Measurements from ENCODE around the gene FES. TPM values are rescaled to one million over a fixed set of nuclear protein-coding genes. Genes with fewer than 3 reads are reported as not detected.

Gene FES
- total and polyA plus RNA-seq, 2 donors (not counting 1 experiment from before 2014, with no cell fraction given): 5.5 to 31.2 TPM

GRCh38 chr15:90877315-90877714 is 7.0 kb upstream of the FES start:
- DNase-seq (ENCODE audit: low read depth in 2 of 2): no peak
- Histone ChIP-seq H3K9me3 (ENCODE audit: control insufficient read depth, insufficient read depth, low read depth, low read length) (no peaks in the 10 kb centered on the region), H2AFZ (ENCODE audit: low read length) (no peak overlapping the region), H3K27me3 (ENCODE audit: control insufficient read depth, insufficient read depth, low read length) (no peaks in the 10 kb centered on the region), H3K4me2 (ENCODE audit: extremely low read depth, insufficient read depth, low read length) (no peak overlapping the region), H3K79me2 (ENCODE audit: control insufficient read depth, insufficient read depth, low read length) (peaks cover 28% of the 10 kb centered on the region), H4K20me1 (ENCODE audit: control insufficient read depth, extremely low read depth, insufficient read depth, low read length) (no peaks in the 10 kb centered on the region), H3K4me3 (replicated peaks in 1 of 4; ENCODE audit: control extremely low read depth in 1 of 4, insufficient read depth in 1 of 4, low read depth in 3 of 4, low read length in 4 of 4) (no peak overlapping the region), H3K9ac (ENCODE audit: insufficient read depth, low read length) (no peak overlapping the region), H3K36me3 (ENCODE audit: control insufficient read depth, insufficient read depth, low read length) (peaks cover 24% of the 10 kb centered on the region), H3K4me1 (ENCODE audit: control insufficient read depth, extremely low read depth, insufficient read depth, low read length) (peaks cover 10% of the 10 kb centered on the region), H3K27ac (ENCODE audit: insufficient read depth, low read length) (no peak overlapping the region)
- TF ChIP-seq EZH2 (IDR thresholded peaks at IDR 0.05; ENCODE audit: low read length, missing control alignments): no peak
- TF ChIP-seq, protein P1, sequence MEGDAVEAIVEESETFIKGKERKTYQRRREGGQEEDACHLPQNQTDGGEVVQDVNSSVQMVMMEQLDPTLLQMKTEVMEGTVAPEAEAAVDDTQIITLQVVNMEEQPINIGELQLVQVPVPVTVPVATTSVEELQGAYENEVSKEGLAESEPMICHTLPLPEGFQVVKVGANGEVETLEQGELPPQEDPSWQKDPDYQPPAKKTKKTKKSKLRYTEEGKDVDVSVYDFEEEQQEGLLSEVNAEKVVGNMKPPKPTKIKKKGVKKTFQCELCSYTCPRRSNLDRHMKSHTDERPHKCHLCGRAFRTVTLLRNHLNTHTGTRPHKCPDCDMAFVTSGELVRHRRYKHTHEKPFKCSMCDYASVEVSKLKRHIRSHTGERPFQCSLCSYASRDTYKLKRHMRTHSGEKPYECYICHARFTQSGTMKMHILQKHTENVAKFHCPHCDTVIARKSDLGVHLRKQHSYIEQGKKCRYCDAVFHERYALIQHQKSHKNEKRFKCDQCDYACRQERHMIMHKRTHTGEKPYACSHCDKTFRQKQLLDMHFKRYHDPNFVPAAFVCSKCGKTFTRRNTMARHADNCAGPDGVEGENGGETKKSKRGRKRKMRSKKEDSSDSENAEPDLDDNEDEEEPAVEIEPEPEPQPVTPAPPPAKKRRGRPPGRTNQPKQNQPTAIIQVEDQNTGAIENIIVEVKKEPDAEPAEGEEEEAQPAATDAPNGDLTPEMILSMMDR (conservative IDR thresholded peaks at IDR 0.05 in 1 of 2, IDR thresholded peaks at IDR 0.05 in 1 of 2; ENCODE audit: low read depth in 1 of 2, low read length in 2 of 2): no peak

DNA sequence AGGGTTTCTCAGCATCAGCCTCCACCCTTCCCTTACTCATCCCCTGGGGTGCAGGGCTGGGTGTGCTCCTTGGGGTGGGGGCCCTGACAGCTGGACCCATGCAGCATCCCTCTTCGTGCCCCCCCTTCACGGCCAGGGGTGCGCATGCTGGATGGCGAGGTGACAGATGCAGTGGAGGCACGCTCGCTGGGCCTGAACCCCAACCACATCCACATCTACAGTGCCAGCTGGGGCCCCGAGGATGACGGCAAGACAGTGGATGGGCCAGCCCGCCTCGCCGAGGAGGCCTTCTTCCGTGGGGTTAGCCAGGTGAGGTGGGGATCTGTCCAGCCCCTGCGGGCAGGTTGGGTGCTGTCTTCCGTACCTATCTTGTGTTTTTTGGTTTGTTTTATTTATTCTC is 6.3 kb upstream of the FES start:
- H3K4me2 ChIP-seq (ENCODE audit: extremely low read depth, insufficient read depth, low read length): no peak overlapping the region
- H3K79me2 ChIP-seq (ENCODE audit: control insufficient read depth, insufficient read depth, low read length): peaks cover 21% of the 10 kb centered on the region
- H4K20me1 ChIP-seq (ENCODE audit: control insufficient read depth, extremely low read depth, insufficient read depth, low read length): no peaks in the 10 kb centered on the region
- no peaks in the 10 kb centered on the region for H3K9me3 ChIP-seq (ENCODE audit: control insufficient read depth, insufficient read depth, low read depth, low read length)
- no peak overlapping the region for H3K4me3 ChIP-seq (replicated peaks in 1 of 4; ENCODE audit: control extremely low read depth in 1 of 4, insufficient read depth in 1 of 4, low read depth in 3 of 4, low read length in 4 of 4)
- no peak overlapping the region for H2AFZ ChIP-seq (ENCODE audit: low read length)
- H3K27ac ChIP-seq (ENCODE audit: insufficient read depth, low read length): no peak overlapping the region
- peaks cover 7% of the 10 kb centered on the region for H3K4me1 ChIP-seq (ENCODE audit: control insufficient read depth, extremely low read depth, insufficient read depth, low read length)
- TF ChIP-seq, protein P1 (conservative IDR thresholded peaks at IDR 0.05 in 1 of 2, IDR thresholded peaks at IDR 0.05 in 1 of 2; ENCODE audit: low read depth in 1 of 2, low read length in 2 of 2): no peak
- TF ChIP-seq EZH2 (IDR thresholded peaks at IDR 0.05; ENCODE audit: low read length, missing control alignments): no peak
- peaks cover 27% of the 10 kb centered on the region for H3K36me3 ChIP-seq (ENCODE audit: control insufficient read depth, insufficient read depth, low read length)
- H3K27me3 ChIP-seq (ENCODE audit: control insufficient read depth, insufficient read depth, low read length): no peaks in the 10 kb centered on the region
- H3K9ac ChIP-seq (ENCODE audit: insufficient read depth, low read length): no peak overlapping the region
- DNase-seq (ENCODE audit: low read depth in 2 of 2): no peak

DNA sequence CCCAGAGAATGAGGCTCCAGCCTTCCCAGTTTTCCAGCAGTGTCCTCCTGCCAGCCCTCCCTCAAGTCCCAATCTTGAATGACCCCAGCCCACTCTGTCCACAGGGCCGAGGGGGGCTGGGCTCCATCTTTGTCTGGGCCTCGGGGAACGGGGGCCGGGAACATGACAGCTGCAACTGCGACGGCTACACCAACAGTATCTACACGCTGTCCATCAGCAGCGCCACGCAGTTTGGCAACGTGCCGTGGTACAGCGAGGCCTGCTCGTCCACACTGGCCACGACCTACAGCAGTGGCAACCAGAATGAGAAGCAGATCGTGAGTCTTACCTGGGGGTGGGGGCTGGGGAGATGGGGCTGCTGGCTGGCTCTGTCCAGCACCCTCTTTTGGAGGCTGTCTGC is 5.6 kb upstream of the FES start:
- Histone ChIP-seq H3K9ac (ENCODE audit: insufficient read depth, low read length) (no peak overlapping the region), H3K27ac (ENCODE audit: insufficient read depth, low read length) (no peak overlapping the region), H3K9me3 (ENCODE audit: control insufficient read depth, insufficient read depth, low read depth, low read length) (no peaks in the 10 kb centered on the region), H3K4me1 (ENCODE audit: control insufficient read depth, extremely low read depth, insufficient read depth, low read length) (peaks cover 7% of the 10 kb centered on the region), H3K27me3 (ENCODE audit: control insufficient read depth, insufficient read depth, low read length) (no peaks in the 10 kb centered on the region), H3K79me2 (ENCODE audit: control insufficient read depth, insufficient read depth, low read length) (peaks cover 14% of the 10 kb centered on the region), H4K20me1 (ENCODE audit: control insufficient read depth, extremely low read depth, insufficient read depth, low read length) (no peaks in the 10 kb centered on the region), H2AFZ (ENCODE audit: low read length) (no peak overlapping the region), H3K4me2 (ENCODE audit: extremely low read depth, insufficient read depth, low read length) (no peak overlapping the region), H3K4me3 (replicated peaks in 1 of 4; ENCODE audit: control extremely low read depth in 1 of 4, insufficient read depth in 1 of 4, low read depth in 3 of 4, low read length in 4 of 4) (no peak overlapping the region), H3K36me3 (ENCODE audit: control insufficient read depth, insufficient read depth, low read length) (peaks cover 27% of the 10 kb centered on the region)
- DNase-seq (ENCODE audit: low read depth in 2 of 2): no peak
- TF ChIP-seq, protein P1 (conservative IDR thresholded peaks at IDR 0.05 in 1 of 2, IDR thresholded peaks at IDR 0.05 in 1 of 2; ENCODE audit: low read depth in 1 of 2, low read length in 2 of 2): no peak
- no peak for TF ChIP-seq EZH2 (IDR thresholded peaks at IDR 0.05; ENCODE audit: low read length, missing control alignments)
